Breast epithelium (tissue), 4 donors: ENCODE measurements around the gene OR52J3. TPM values are rescaled to one million over a fixed set of nuclear protein-coding genes. Genes with fewer than 3 reads are reported as not detected.
"Not testable (repeated sequence)": the region's sequence is repeated elsewhere in the genome, so short reads cannot be mapped to it uniquely, and the experiment has no call there.

ENCODE experiments used
- DNase-seq, 2 donors: peaks; one replicate each; pipeline ENCODE4 v3.0.0-alpha.2; 2019; ENCODE audit warnings: low spot score in 2 of 2
- H3K27ac ChIP-seq, 2 donors: fragments of 200-600 bp; sonication (generic) in 1 of 2; one replicate each; pipeline ENCODE4 v1.5.1; 2016 to 2019; ENCODE audit warnings: mild to moderate bottlenecking in 1 of 2
- H3K27me3 ChIP-seq, 2 donors: fragments of 200-600 bp; sonication (generic) in 1 of 2; one replicate each; pipeline versions ENCODE4 v1.5.1 to v1.6.0; 2017 to 2019; ENCODE audit warnings: control low read depth in 1 of 2, mild to moderate bottlenecking in 1 of 2
- H3K36me3 ChIP-seq: fragments of 200-600 bp; one replicate; pipeline ENCODE4 v1.5.1; 2019
- H3K4me1 ChIP-seq, 2 donors: fragments of 200-600 bp; sonication (generic); one replicate each; pipeline ENCODE4 v1.5.1; 2016 to 2019; ENCODE audit warnings: control low read depth in 1 of 2
- H3K4me3 ChIP-seq, 3 donors: fragments of 200-600 bp; sonication (generic); 1 replicate in 2 of 3; 2 replicates in 1 of 3; pipeline ENCODE4 v1.5.1; 2016 to 2019; ENCODE audit warnings: mild to moderate bottlenecking in 3 of 3, moderate library complexity in 2 of 3
- H3K9me3 ChIP-seq, 2 donors: fragments of 200-600 bp; sonication (generic) in 1 of 2; one replicate each; pipeline ENCODE4 v1.5.1; 2016 to 2019; ENCODE audit warnings: control low read depth in 1 of 2
- CTCF ChIP-seq, 3 donors: fragments of 450-650 bp; IDR thresholded peaks; one replicate each; pipeline ENCODE4 v1.5.1; 2016 to 2017; ENCODE audit warnings: antibody characterized with exemption in 3 of 3, mild to moderate bottlenecking in 3 of 3, moderate library complexity in 3 of 3
- POLR2A ChIP-seq: fragments of 450-650 bp; IDR thresholded peaks from one replicate; pipeline ENCODE4 v1.6.1; 2016; ENCODE audit warnings: antibody characterized with exemption, mild to moderate bottlenecking, moderate library complexity
- POLR2AphosphoS5 ChIP-seq, 3 donors: sonication (generic); formaldehyde crosslinking; IDR thresholded peaks; one replicate each; pipeline ENCODE4 v1.6.1; 2017; ENCODE audit warnings: antibody characterized with exemption in 3 of 3
- intact Hi-C: fragments of 100-400 bp; cut with DNase I; formaldehyde crosslinking; loops from one replicate; pipeline ENCODE4 v1.15.1; 2023; ENCODE audit warnings: low total_unique reads
- total RNA-seq, 3 donors: library from RNA; depleted of rRNA; stranded (reverse); fragments of >200 nt; gene quantifications; one replicate each; pipeline ENCODE4 v1.1.0, GENCODE V29; 2016

Gene OR52J3
- total RNA-seq, 3 donors from 2014 or later, result not detected

GRCh38 chr11:5042091-5042490 is 4.2 kb upstream of the OR52J3 start:
- intact Hi-C loops, result no loop called here
- H3K9me3 ChIP-seq, result no peaks in the 10 kb centered on the region
- no peaks in the 10 kb centered on the region for H3K36me3 ChIP-seq
- TF ChIP-seq CTCF (IDR thresholded peaks at IDR 0.05) (no peak), POLR2A (no peak), POLR2AphosphoS5 (IDR thresholded peaks at IDR 0.05) (no peak)
- no peaks in the 10 kb centered on the region for H3K27me3 ChIP-seq
- H3K27ac ChIP-seq, result no peak overlapping the region
- H3K4me1 ChIP-seq, result no peaks in the 10 kb centered on the region
- no peak overlapping the region for H3K4me3 ChIP-seq
- no peak for DNase-seq

DNA sequence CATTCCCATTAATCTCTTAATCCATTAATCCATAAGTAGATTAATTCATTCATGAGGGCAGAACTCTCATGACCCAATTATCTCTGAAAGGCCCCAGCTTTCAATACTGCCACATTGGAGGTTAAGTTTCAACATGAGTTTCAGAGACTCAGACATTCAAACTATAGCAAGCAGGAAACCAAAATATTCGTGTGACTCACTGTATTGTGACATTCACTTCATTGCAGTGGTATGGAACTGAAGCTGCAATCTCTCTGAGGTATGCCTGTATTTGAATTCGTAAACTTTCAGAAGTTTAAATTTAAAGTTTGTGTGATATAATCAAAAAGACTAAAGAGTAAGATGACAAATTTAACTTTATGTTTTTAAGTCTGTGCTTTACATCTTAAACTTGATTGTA is 2.9 kb upstream of the OR52J3 start:
- TF ChIP-seq CTCF (IDR thresholded peaks at IDR 0.05) (no peak), POLR2AphosphoS5 (IDR thresholded peaks at IDR 0.05) (no peak), POLR2A (no peak)
- no peak overlapping the region for H3K4me3 ChIP-seq
- intact Hi-C loops, result no loop called here
- no peaks in the 10 kb centered on the region for H3K9me3 ChIP-seq
- no peak for DNase-seq
- no peaks in the 10 kb centered on the region for H3K4me1 ChIP-seq
- no peak overlapping the region for H3K27ac ChIP-seq
- no peaks in the 10 kb centered on the region for H3K36me3 ChIP-seq
- no peaks in the 10 kb centered on the region for H3K27me3 ChIP-seq

DNA sequence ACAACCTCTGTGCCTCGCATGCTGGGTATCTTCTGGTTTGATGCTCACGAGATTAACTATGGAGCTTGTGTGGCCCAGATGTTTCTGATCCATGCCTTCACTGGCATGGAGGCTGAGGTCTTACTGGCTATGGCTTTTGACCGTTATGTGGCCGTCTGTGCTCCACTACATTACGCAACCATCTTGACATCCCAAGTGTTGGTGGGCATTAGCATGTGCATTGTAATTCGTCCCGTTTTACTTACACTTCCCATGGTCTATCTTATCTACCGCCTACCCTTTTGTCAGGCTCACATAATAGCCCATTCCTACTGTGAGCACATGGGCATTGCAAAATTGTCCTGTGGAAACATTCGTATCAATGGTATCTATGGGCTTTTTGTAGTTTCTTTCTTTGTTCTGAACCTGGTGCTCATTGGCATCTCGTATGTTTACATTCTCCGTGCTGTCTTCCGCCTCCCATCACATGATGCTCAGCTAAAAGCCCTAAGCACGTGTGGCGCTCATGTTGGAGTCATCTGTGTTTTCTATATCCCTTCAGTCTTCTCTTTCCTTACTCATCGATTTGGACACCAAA is 516 bp downstream of the OR52J3 start:
- intact Hi-C loops, result no loop called here
- H3K27ac ChIP-seq, result no peak overlapping the region
- H3K4me1 ChIP-seq, result no peaks in the 10 kb centered on the region

DNA sequence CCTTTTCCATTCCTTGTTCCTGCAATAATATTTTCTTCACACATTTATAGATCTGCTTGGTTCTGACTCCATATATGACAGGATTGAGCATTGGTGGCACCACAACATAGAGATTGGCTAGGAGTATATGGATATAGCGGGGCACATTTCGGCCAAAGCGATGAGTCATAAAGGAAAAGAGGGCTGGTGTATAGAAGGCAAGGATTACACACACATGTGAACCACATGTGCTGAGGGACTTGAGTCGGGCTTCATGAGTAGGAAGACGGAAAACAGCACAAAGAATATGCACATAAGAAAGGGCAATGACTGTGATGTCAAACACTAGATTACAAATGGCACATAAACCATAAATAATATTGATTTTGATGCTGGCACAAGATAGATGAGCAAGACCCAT is 12.4 kb downstream of the OR52J3 start:
- intact Hi-C loops, H3K4me1 ChIP-seq, H3K9me3 ChIP-seq, H3K4me3 ChIP-seq, H3K36me3 ChIP-seq, H3K27ac ChIP-seq, DNase-seq, H3K27me3 ChIP-seq: not testable (repeated sequence)

More for the DNA sequence above, 516 bp downstream of the OR52J3 start:
- no peak for TF ChIP-seq POLR2AphosphoS5 (IDR thresholded peaks at IDR 0.05)
- TF ChIP-seq POLR2A, result no peak
- TF ChIP-seq CTCF (IDR thresholded peaks at IDR 0.05), result no peak
- Histone ChIP-seq H3K4me3 (no peak overlapping the region), H3K36me3 (no peaks in the 10 kb centered on the region), H3K9me3 (no peaks in the 10 kb centered on the region), H3K27me3 (no peaks in the 10 kb centered on the region)
- no peak for DNase-seq

DNA sequence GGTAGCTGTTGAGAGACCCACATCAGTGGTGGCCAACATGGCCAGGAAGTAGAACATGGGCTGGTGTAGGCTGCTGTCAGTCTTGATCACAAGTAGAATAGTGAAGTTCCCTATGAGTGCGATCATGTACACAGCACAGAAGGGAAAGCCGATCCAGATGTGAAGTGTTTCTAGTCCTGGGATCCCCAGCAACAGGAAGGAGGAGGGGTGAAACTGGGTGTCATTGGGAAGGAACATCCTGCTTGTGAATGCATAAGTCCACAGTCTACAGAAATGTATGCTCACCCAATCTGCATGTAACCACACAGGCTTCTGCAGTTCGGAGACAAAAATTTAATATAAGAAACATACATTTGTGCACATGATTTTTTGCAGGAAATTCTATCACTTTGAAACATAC is 13.1 kb downstream of the OR52J3 start, which contains the start of gene OR52E2:
Gene OR52E2 (minus strand): TSS at position 237 of the 400 bp plus-strand sequence. CDS start 0 bp downstream, at position 237.
- no peaks in the 10 kb centered on the region for H3K9me3 ChIP-seq
- no peak within 1 kb of the TSS for H3K27ac ChIP-seq
- no peak for DNase-seq
- no peaks in the 10 kb centered on the region for H3K36me3 ChIP-seq
- no peak within 1 kb of the TSS for H3K4me3 ChIP-seq
- intact Hi-C loops, result no loop called here
- H3K4me1 ChIP-seq, result no peaks in the 10 kb centered on the region
- H3K27me3 ChIP-seq, result no peaks in the 10 kb centered on the region
- TF ChIP-seq POLR2AphosphoS5 (IDR thresholded peaks at IDR 0.05), result no peak

- no peak for DNase-seq
- no peak overlapping the region for H3K27ac ChIP-seq
- no peaks in the 10 kb centered on the region for H3K4me1 ChIP-seq
- H3K36me3 ChIP-seq, result no peaks in the 10 kb centered on the region
- no peaks in the 10 kb centered on the region for H3K27me3 ChIP-seq
- TF ChIP-seq CTCF (IDR thresholded peaks at IDR 0.05) (no peak), POLR2AphosphoS5 (IDR thresholded peaks at IDR 0.05) (no peak), POLR2A (no peak)
- intact Hi-C loops, result no loop called here
- no peaks in the 10 kb centered on the region for H3K9me3 ChIP-seq
- H3K4me3 ChIP-seq, result no peak overlapping the region
These were observed 18.7 kb downstream of the OR52J3 start for GRCh38 chr11:5065027-5065426.
